ENCODE data around the gene TMOD2.
A peak's percentile ranks its signal among the peaks of the same experiment; 100 is the strongest.

TMOD2 gene

GRCh38 chr15:51736751-51737521 lies 14.5 kb upstream of the TMOD2 start:
- peak; percentile 63 for DNase-seq

GRCh38 chr15:51737522-51738305 lies 13.7 kb upstream of the TMOD2 start, which contains the start of gene LYSMD2:
TSS of gene LYSMD2 (minus strand) at chr15:51737655. CDS start at chr15:51737622, 33 bp downstream.
- Histone ChIP-seq H3K27ac (peak within 1 kb of the TSS; percentile 63), H3K36me3 (no peaks in the 10 kb centered on the region), H3K9me3 (ENCODE audit: severe bottlenecking) (no peaks in the 10 kb centered on the region), H3K4me3 (ENCODE audit: low read depth, low read length) (peak within 1 kb of the TSS; percentile 51), H3K27me3 (ENCODE audit: insufficient read depth, low read depth, severe bottlenecking) (no peaks in the 10 kb centered on the region)
- TF ChIP-seq, protein P1, sequence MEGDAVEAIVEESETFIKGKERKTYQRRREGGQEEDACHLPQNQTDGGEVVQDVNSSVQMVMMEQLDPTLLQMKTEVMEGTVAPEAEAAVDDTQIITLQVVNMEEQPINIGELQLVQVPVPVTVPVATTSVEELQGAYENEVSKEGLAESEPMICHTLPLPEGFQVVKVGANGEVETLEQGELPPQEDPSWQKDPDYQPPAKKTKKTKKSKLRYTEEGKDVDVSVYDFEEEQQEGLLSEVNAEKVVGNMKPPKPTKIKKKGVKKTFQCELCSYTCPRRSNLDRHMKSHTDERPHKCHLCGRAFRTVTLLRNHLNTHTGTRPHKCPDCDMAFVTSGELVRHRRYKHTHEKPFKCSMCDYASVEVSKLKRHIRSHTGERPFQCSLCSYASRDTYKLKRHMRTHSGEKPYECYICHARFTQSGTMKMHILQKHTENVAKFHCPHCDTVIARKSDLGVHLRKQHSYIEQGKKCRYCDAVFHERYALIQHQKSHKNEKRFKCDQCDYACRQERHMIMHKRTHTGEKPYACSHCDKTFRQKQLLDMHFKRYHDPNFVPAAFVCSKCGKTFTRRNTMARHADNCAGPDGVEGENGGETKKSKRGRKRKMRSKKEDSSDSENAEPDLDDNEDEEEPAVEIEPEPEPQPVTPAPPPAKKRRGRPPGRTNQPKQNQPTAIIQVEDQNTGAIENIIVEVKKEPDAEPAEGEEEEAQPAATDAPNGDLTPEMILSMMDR (IDR thresholded peaks at IDR 0.05; ENCODE audit: low read depth, low read length): no peak
- peak; percentile 55 for DNase-seq

More at GRCh38 chr15:51736751-51737521, 14.5 kb upstream of the TMOD2 start:
- peak overlapping the region; percentile 51 for H3K4me3 ChIP-seq (ENCODE audit: low read depth, low read length)
- TF ChIP-seq, protein P1 (IDR thresholded peaks at IDR 0.05; ENCODE audit: low read depth, low read length): no peak
- H3K36me3 ChIP-seq: no peaks in the 10 kb centered on the region
- H3K9me3 ChIP-seq (ENCODE audit: severe bottlenecking): no peaks in the 10 kb centered on the region
- H3K27ac ChIP-seq: peak overlapping the region; percentile 63
- no peaks in the 10 kb centered on the region for H3K27me3 ChIP-seq (ENCODE audit: insufficient read depth, low read depth, severe bottlenecking)

GRCh38 chr15:51738553-51738952 lies 12.8 kb upstream of the TMOD2 start:
- Histone ChIP-seq H3K9me3 (ENCODE audit: severe bottlenecking) (no peaks in the 10 kb centered on the region), H3K27me3 (ENCODE audit: insufficient read depth, low read depth, severe bottlenecking) (no peaks in the 10 kb centered on the region), H3K4me3 (ENCODE audit: low read depth, low read length) (no peak overlapping the region), H3K36me3 (no peaks in the 10 kb centered on the region), H3K27ac (no peak overlapping the region)
- TF ChIP-seq, protein P1 (IDR thresholded peaks at IDR 0.05; ENCODE audit: low read depth, low read length): no peak
- DNase-seq: no peak

GRCh38 chr15:51739061-51739712 lies 12.2 kb upstream of the TMOD2 start:
- H3K27me3 ChIP-seq (ENCODE audit: insufficient read depth, low read depth, severe bottlenecking): no peaks in the 10 kb centered on the region
- TF ChIP-seq, protein P1 (IDR thresholded peaks at IDR 0.05; ENCODE audit: low read depth, low read length): no peak
- H3K4me3 ChIP-seq (ENCODE audit: low read depth, low read length): no peak overlapping the region
- no peaks in the 10 kb centered on the region for H3K9me3 ChIP-seq (ENCODE audit: severe bottlenecking)
- no peak overlapping the region for H3K27ac ChIP-seq
- no peaks in the 10 kb centered on the region for H3K36me3 ChIP-seq
- DNase-seq: no peak

DNA sequence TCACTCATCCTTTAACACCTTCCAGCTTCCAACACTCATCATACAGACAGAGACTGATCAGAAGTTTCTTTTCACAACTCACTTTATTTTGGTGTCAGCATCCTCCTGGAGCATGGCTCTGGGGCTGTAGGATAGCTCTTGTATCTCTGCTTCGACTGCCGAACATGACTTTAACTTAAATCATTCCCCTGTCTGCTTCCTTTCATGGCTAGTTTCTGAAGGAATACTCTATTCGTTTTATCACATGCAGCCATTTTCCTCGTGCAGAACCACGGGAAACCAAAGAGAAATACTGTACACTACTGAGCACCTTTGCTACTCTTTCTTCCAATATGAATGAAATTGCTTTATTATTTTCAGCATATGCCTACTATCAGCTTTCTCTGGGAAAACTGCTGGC lies 2.1 kb upstream of the TMOD2 start:
- no peak for DNase-seq
- H3K27ac ChIP-seq: no peak overlapping the region
- H3K36me3 ChIP-seq: no peaks in the 10 kb centered on the region
- H3K27me3 ChIP-seq (ENCODE audit: insufficient read depth, low read depth, severe bottlenecking): no peaks in the 10 kb centered on the region
- TF ChIP-seq, protein P1 (IDR thresholded peaks at IDR 0.05; ENCODE audit: low read depth, low read length): no peak
- no peaks in the 10 kb centered on the region for H3K9me3 ChIP-seq (ENCODE audit: severe bottlenecking)
- H3K4me3 ChIP-seq (ENCODE audit: low read depth, low read length): no peak overlapping the region

All from WERI-Rb-1 (cell line).